Activated CD4-positive, alpha-beta memory T cell treated with anti-CD3 and anti-CD28 coated beads for 36 hours (primary cell): ENCODE data around the gene MISP. TPM values are rescaled to one million over a fixed set of nuclear protein-coding genes. Genes with fewer than 3 reads are reported as not detected.
"Not testable (repeated sequence)": the region's sequence is repeated elsewhere in the genome, so short reads cannot be mapped to it uniquely, and the experiment has no call there.

Experiments
- CTCF ChIA-PET: fragments of 350-600 bp; sonication (Branson Sonifier 250); formaldehyde crosslinking; loops from one replicate; lab custom pipeline; 2021; ENCODE audit warnings: antibody characterized with exemption, inconsistent platforms; lab: Charles Lee
- POLR2A ChIA-PET: fragments of 350-600 bp; sonication (Branson Sonifier 250); formaldehyde crosslinking; loops from one replicate; lab custom pipeline; 2021; ENCODE audit warnings: antibody characterized with exemption; lab: Charles Lee
- DNase-seq: peaks from one replicate; pipeline ENCODE4 v3.0.0-alpha.2; 2020
- H3K27ac Mint-ChIP-seq: one replicate; pipeline ENCODE4 v1.8.0; 2021; ENCODE audit warnings: mixed read lengths
- H3K27me3 Mint-ChIP-seq: one replicate; pipeline ENCODE4 v1.8.0; 2021; ENCODE audit warnings: mixed read lengths
- H3K36me3 Mint-ChIP-seq: one replicate; pipeline ENCODE4 v1.8.0; 2021; ENCODE audit warnings: mixed read lengths
- H3K4me1 Mint-ChIP-seq: one replicate; pipeline ENCODE4 v1.8.0; 2021; ENCODE audit warnings: low read depth, mixed read lengths
- H3K4me3 Mint-ChIP-seq: one replicate; pipeline ENCODE4 v1.8.0; 2021; ENCODE audit warnings: mild to moderate bottlenecking, mixed read lengths
- H3K9me3 Mint-ChIP-seq: one replicate; pipeline ENCODE4 v1.8.0; 2021; ENCODE audit warnings: mixed read lengths
- intact Hi-C: fragments of 100-400 bp; cut with micrococcal nuclease; formaldehyde crosslinking; loops from one replicate; pipeline ENCODE4 v1.15.1; 2023
- total RNA-seq, 2 experiments: library from RNA; stranded (reverse); gene quantifications; one replicate each; pipeline ENCODE4 v1.2.3, GENCODE V29; 2021

MISP gene
- total RNA-seq, 2 experiments from 2014 or later = not detected

- Mint-ChIP-seq H3K4me1 (no peaks in the 10 kb centered on the region), H3K27ac (no peak overlapping the region), H3K9me3 (peaks cover 8% of the 10 kb centered on the region), H3K4me3 (no peak overlapping the region), H3K27me3 (peaks cover 25% of the 10 kb centered on the region), H3K36me3 (peaks cover 1% of the 10 kb centered on the region)
- POLR2A ChIA-PET = no interaction called here
- CTCF ChIA-PET = no interaction called here
- no peak for DNase-seq
- intact Hi-C loops = no loop called here
Observed at GRCh38 chr19:718251-718951, 32.5 kb upstream of the MISP start.

- Mint-ChIP-seq H3K27me3 (peaks cover 27% of the 10 kb centered on the region), H3K27ac (no peak overlapping the region), H3K9me3 (peaks cover 8% of the 10 kb centered on the region), H3K36me3 (peaks cover 1% of the 10 kb centered on the region), H3K4me1 (no peaks in the 10 kb centered on the region), H3K4me3 (no peak overlapping the region)
- no peak for DNase-seq
- ChIA-PET POLR2A (no interaction called here), CTCF (no interaction called here)
- intact Hi-C loops = no loop called here
Observed at GRCh38 chr19:718991-719512, 31.9 kb upstream of the MISP start.

- ChIA-PET POLR2A (no interaction called here), CTCF (no interaction called here)
- H3K27me3 Mint-ChIP-seq = peaks cover 27% of the 10 kb centered on the region
- H3K36me3 Mint-ChIP-seq = peaks cover 1% of the 10 kb centered on the region
- H3K4me1 Mint-ChIP-seq = no peaks in the 10 kb centered on the region
- intact Hi-C loops = no loop called here
- H3K4me3 Mint-ChIP-seq = no peak overlapping the region
- DNase-seq = no peak
- peaks cover 8% of the 10 kb centered on the region for H3K9me3 Mint-ChIP-seq
- H3K27ac Mint-ChIP-seq = no peak overlapping the region
Observed at GRCh38 chr19:719636-720344, 31.1 kb upstream of the MISP start.

DNA sequence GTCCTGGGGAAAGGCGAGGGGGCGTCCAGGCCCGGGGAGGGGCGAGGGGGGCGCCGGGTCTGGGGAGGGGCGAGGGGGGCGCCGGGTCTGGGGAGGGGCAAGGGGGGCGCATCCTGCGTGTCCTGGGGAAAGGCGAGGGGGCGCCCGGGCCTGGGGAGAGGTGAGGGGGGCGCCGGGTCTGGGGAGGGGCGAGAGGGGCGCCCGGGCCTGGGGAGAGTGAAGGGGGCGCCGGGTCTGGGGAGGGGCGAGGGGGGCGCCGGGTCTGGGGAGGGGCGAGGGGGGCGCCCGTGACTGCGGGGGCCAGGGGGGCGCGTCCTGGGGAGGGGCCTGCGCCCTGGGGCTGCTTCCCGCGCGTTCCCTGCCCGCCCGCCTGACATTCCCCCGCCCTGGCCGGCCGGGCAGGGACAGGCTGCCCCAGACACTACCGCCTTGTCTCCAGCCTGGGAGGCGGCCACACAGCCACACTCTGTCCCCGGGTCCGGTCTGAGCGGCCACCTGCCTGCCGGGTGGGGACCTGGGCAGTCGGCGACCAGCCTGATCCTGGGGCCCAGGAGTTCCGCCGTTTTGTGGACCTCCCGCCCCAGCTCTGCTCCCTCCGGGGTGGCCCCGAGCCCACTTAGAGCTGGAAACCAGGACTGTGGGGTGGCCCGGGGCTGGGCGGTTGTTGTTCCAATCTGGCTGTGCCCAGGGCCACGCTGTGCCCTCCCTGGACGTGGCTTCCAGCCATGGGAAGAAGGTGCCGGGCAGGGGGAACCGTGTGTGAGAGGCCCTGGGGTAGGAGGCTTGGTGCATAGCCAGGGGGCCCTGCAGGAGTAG lies 30.4 kb upstream of the MISP start:
- peaks cover 23% of the 10 kb centered on the region for H3K27me3 Mint-ChIP-seq
- ChIA-PET POLR2A (no interaction called here), CTCF (no interaction called here)
- no peak overlapping the region for H3K27ac Mint-ChIP-seq
- no peak overlapping the region for H3K4me3 Mint-ChIP-seq
- intact Hi-C loops = no loop called here
- peaks cover under 1% of the 10 kb centered on the region for H3K36me3 Mint-ChIP-seq
- H3K9me3 Mint-ChIP-seq = peaks cover 4% of the 10 kb centered on the region
- H3K4me1 Mint-ChIP-seq = no peaks in the 10 kb centered on the region
- DNase-seq = no peak

DNA sequence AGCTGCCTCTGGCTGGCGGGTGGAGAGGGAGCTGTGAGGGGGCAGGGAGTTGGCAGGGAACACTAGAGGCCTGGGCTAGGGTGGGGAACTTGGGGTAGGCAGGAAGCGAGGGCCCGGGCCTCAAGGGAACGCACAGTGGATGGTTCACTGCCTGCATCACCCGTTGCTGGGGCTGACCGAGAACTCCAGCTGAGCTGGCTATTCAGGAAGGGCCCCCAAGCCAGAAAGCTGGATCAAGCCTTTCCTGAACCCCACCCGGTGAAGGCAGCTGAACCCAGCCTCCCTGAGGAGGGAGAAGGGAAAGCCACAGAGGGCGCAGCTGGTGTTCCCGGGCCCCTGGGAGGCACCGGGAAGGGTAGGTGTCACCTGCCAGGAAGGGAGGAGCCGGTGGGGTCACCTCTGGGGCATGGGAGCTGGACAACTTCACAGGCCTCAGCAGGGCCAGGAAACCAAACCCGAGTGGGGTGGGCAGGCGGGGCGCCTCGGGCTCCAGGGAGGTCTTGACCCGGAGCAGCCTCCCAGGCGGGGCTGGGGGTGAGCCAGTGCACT lies 28.3 kb upstream of the MISP start:
- no peak overlapping the region for H3K27ac Mint-ChIP-seq
- POLR2A ChIA-PET = no interaction called here
- DNase-seq = no peak
- peaks cover 22% of the 10 kb centered on the region for H3K27me3 Mint-ChIP-seq
- intact Hi-C loops = no loop called here
- H3K9me3 Mint-ChIP-seq = no peaks in the 10 kb centered on the region
- CTCF ChIA-PET = interaction anchor here (1.4 kb wide), 1 partner anchor 12 kb away, joined by 5 read pairs; no protein-coding TSS in a partner anchor
- no peak overlapping the region for H3K4me3 Mint-ChIP-seq
- H3K4me1 Mint-ChIP-seq = no peaks in the 10 kb centered on the region
- H3K36me3 Mint-ChIP-seq = no peaks in the 10 kb centered on the region

DNA sequence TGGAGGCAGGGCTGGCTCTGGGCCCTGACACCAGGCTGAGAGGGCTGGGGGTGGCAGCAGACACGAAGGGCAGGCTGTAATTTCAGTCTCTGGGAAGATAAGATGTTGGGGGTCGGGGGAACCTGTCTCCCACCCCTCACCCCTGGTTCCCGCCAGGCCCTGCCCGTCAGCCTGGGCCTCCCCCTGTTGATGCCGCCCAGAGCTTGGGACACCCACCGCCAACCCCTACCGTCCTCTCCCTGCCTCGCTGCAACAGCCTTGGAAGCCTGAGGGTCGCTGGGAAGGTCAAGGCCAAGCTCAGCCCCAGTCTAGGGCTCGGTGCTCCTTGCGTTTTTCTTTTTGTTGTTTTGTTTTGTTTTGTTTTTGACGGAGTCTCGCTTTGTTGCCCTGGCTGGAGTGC lies 27.7 kb upstream of the MISP start:
- Mint-ChIP-seq H3K36me3 (no peaks in the 10 kb centered on the region), H3K27me3 (peaks cover 20% of the 10 kb centered on the region), H3K4me3 (no peak overlapping the region), H3K9me3 (no peaks in the 10 kb centered on the region), H3K4me1 (no peaks in the 10 kb centered on the region), H3K27ac (no peak overlapping the region)
- ChIA-PET POLR2A (no interaction called here), CTCF (interaction anchor here (1.4 kb wide), 1 partner anchor 11 kb away, joined by 5 read pairs; no protein-coding TSS in a partner anchor)
- no peak for DNase-seq
- intact Hi-C loops = no loop called here

- Mint-ChIP-seq H3K9me3 (no peaks in the 10 kb centered on the region), H3K27me3 (peaks cover 15% of the 10 kb centered on the region), H3K4me3 (no peak overlapping the region), H3K36me3 (no peaks in the 10 kb centered on the region), H3K4me1 (no peaks in the 10 kb centered on the region), H3K27ac (no peak overlapping the region)
- ChIA-PET CTCF (interaction anchor here (1.4 kb wide), 1 partner anchor 11 kb away, joined by 5 read pairs; no protein-coding TSS in a partner anchor), POLR2A (no interaction called here)
- no peak for DNase-seq
- intact Hi-C loops = no loop called here
Observed at GRCh38 chr19:723714-724113, 27.2 kb upstream of the MISP start.

DNA sequence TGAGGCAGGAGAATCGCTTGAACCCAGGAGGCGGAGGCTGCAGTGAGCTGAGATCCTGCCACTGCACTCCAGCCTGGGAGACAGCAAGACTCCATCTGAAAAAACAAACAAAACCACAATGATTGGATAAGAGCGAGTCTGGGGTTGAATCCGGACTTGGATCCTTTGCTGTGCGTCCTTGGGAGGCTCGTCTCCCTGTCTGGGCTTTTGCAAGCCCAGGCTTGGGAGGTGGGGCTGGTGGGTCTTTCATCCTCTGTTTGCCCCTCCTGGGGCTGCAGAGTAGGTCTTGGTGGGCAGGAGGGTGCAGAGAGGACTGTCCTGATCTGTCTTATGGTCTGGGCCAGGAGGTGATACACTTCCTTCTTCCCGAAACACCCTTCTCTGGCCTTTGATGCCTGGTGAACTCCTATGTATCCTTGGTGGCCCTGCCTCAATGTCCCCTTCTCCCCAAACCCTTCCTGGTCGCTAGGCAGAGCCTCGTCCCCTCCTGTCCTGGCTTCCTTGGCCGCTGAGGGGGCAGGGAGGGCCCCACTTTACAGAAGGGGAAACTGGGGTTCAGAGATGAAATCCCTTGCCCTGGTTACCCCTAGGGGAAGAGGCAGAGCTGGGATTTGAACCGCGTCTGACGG lies 25.3 kb upstream of the MISP start:
- no peak overlapping the region for H3K4me3 Mint-ChIP-seq
- POLR2A ChIA-PET = no interaction called here
- DNase-seq = no peak
- H3K36me3 Mint-ChIP-seq = no peaks in the 10 kb centered on the region
- no peak overlapping the region for H3K27ac Mint-ChIP-seq
- no peaks in the 10 kb centered on the region for H3K9me3 Mint-ChIP-seq
- no peaks in the 10 kb centered on the region for H3K4me1 Mint-ChIP-seq
- intact Hi-C loops = no loop called here
- CTCF ChIA-PET = no interaction called here
- peaks cover 15% of the 10 kb centered on the region for H3K27me3 Mint-ChIP-seq

DNA sequence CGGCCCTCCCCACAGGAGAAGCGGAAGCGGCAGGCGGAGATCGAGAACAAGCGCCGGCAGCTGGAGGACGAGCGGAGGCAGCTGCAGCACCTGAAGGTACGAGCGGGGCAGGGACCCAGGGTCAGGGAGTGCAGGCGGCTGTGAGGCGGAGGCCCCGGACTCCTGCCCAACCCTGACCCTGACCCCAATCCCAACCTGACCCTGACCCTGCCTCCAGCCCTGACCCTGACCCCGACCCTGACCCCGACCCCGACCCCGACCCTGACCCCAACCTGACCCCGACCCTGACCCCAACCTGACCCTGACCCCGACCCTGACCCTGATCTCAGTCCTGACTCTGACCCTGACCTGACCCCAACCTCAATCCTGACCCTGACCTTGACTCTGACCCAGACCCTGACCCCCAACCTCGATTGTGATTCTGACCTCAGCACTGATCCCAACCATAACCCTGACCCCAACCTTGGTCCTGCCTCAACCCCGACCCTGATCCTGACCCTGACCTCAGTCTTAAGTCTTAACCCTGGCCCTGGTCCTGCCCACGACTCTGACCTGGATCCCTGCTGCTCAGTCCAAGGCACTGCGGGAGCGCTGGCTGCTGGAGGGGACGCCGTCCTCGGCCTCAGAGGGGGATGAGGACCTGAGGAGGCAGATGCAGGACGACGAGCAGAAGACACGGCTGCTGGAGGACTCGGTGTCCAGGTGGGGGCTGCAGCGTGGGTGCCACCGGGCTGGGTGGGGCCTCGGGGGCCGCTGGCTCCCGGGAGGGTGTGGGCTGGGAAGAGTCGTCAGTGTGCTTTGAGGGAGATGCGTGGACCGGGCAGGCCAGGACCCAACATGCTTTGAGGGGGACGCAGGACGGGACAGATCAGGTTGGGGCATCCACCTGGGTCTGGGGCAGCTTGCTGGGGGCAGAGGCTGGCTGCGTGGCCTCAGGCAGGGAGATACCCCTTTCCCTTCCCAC lies 23.6 kb upstream of the MISP start:
- Mint-ChIP-seq H3K9me3 (no peaks in the 10 kb centered on the region), H3K4me3 (no peak overlapping the region), H3K36me3 (no peaks in the 10 kb centered on the region), H3K27ac (no peak overlapping the region), H3K4me1 (no peaks in the 10 kb centered on the region), H3K27me3 (peaks cover 12% of the 10 kb centered on the region)
- ChIA-PET CTCF (no interaction called here), POLR2A (no interaction called here)
- no peak for DNase-seq
- intact Hi-C loops = no loop called here

DNA sequence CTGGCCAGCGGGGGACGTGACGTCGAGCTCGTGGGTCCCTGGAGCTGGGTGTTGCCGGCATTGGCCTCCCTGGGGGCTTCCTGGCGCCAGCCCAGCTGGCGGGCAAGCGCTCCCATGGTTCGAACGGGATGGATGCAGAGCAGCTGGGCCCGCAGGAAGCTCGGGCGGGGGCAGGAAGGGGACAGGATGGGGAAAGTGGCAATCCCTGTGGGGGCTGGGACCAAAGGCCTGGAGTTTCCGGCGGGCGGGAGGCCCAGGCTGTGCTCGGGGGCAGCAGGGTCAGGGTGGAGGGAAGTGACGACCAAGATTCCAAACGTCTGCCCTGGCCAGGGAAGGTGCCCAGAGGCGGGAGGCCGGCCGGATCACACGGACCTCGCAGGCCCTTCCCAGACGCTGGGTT lies 22.9 kb upstream of the MISP start:
- Mint-ChIP-seq H3K36me3 (no peaks in the 10 kb centered on the region), H3K27me3 (peaks cover 9% of the 10 kb centered on the region), H3K9me3 (no peaks in the 10 kb centered on the region), H3K4me1 (no peaks in the 10 kb centered on the region), H3K27ac (no peak overlapping the region), H3K4me3 (no peak overlapping the region)
- ChIA-PET POLR2A (no interaction called here), CTCF (no interaction called here)
- DNase-seq = no peak
- intact Hi-C loops = no loop called here

DNA sequence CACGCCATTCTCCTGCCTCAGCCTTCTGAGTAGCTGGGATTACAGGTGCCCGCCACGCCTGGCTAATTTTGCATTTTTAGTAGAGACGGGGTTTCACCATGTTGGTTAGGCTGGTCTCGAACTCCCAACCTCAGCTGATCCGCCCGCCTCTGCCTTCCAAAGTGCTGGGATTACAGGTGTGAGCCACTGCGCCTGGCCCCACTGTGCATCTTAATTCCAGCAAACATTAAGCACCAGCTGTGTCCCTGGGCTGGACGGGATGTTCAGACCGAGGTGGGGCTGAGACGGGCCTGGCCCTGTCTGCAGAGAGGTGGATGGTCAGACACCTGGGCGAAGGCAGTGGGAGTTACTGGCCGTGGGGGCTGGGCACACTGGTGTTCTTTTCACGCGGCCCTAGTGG lies 21.3 kb upstream of the MISP start:
- H3K36me3 Mint-ChIP-seq, H3K4me1 Mint-ChIP-seq, H3K9me3 Mint-ChIP-seq, POLR2A ChIA-PET, DNase-seq, H3K4me3 Mint-ChIP-seq, intact Hi-C loops, H3K27ac Mint-ChIP-seq, CTCF ChIA-PET, H3K27me3 Mint-ChIP-seq: not testable (repeated sequence)
